ENCODE data around the gene CISH.
A peak's percentile ranks its signal among the peaks of the same experiment; 100 is the strongest.

Gene CISH

DNA sequence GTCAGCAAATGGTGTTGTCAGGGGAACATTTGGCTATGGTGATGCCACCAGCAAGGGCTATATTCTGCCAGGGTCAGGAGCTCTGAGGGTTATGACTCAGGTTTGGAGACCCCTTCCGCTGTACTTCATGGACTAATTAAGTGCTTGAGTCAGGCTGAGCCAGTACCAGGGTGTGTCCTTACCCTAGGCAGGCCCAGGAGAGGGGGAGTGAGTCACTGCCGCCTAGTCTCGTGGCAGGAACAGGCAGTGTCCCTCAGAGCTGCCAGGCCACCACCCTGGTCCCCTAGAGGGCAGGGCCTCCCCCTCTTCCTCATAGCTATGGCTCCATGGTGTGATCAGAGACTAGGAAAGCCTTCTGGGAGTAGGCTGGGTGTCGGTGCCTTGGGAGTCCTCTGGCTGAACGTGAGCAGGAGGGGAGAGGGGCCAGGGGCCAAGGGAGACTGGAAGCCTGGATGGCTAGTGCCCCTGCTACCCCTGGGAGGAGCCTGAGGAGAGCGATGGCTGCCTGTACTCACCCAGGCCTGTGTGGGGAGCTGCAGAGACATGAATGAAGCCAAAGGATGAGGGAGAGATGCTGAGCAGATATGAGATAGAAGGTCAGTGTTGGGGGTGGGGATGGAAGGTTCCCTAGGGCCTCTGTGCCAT lies 16.0 kb upstream of the CISH start:
- Histone ChIP-seq H3K4me3 (ENCODE audit: severe bottlenecking) (no peak overlapping the region), H3K36me3 (ENCODE audit: low read depth) (peaks cover 16% of the 10 kb centered on the region; the same call in 1 of the 2 replicates), H3K4me1 (ENCODE audit: insufficient read depth, poor library complexity, severe bottlenecking) (peaks cover 51% of the 10 kb centered on the region), H3K27me3 (ENCODE audit: insufficient read depth, poor library complexity, severe bottlenecking) (no peaks in the 10 kb centered on the region), H3K27ac (ENCODE audit: poor library complexity, severe bottlenecking) (peak overlapping the region; percentile 70), H3K9me3 (ENCODE audit: severe bottlenecking) (no peaks in the 10 kb centered on the region)
- DNase-seq (ENCODE audit: low spot score): peak; percentile 85
- TF ChIP-seq, protein P1, sequence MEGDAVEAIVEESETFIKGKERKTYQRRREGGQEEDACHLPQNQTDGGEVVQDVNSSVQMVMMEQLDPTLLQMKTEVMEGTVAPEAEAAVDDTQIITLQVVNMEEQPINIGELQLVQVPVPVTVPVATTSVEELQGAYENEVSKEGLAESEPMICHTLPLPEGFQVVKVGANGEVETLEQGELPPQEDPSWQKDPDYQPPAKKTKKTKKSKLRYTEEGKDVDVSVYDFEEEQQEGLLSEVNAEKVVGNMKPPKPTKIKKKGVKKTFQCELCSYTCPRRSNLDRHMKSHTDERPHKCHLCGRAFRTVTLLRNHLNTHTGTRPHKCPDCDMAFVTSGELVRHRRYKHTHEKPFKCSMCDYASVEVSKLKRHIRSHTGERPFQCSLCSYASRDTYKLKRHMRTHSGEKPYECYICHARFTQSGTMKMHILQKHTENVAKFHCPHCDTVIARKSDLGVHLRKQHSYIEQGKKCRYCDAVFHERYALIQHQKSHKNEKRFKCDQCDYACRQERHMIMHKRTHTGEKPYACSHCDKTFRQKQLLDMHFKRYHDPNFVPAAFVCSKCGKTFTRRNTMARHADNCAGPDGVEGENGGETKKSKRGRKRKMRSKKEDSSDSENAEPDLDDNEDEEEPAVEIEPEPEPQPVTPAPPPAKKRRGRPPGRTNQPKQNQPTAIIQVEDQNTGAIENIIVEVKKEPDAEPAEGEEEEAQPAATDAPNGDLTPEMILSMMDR (IDR thresholded peaks at IDR 0.05; ENCODE audit: poor library complexity, severe bottlenecking): peak; percentile 32
- ATAC-seq (ENCODE audit: low read depth): peak; percentile 79

DNA sequence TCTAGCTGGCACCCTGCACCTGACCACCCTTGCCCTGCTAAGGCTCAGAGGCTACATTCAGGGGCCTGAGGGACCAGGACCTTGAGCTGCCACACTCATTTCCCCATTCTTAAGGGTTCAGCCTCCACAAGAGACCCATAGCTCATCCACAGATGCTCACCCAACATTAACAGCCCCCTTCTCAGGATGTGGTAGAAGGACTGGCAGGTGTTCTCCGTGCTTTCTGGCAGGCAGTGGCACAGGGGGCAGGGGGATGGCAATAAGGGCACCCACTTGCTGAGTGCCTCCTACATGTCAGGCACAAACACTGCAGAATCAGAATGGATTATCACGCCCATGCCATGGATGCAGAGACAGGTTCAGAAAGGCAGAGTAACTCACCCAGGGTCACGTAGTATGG lies 14.8 kb upstream of the CISH start:
- DNase-seq (ENCODE audit: low spot score): no peak
- H3K36me3 ChIP-seq (ENCODE audit: low read depth): peaks cover 20% of the 10 kb centered on the region; the same call in 1 of the 2 replicates
- TF ChIP-seq, protein P1 (IDR thresholded peaks at IDR 0.05; ENCODE audit: poor library complexity, severe bottlenecking): no peak
- no peak overlapping the region for H3K4me3 ChIP-seq (ENCODE audit: severe bottlenecking)
- H3K27ac ChIP-seq (ENCODE audit: poor library complexity, severe bottlenecking): peak overlapping the region; percentile 70
- H3K4me1 ChIP-seq (ENCODE audit: insufficient read depth, poor library complexity, severe bottlenecking): peaks cover 51% of the 10 kb centered on the region
- H3K27me3 ChIP-seq (ENCODE audit: insufficient read depth, poor library complexity, severe bottlenecking): no peaks in the 10 kb centered on the region
- ATAC-seq (ENCODE audit: low read depth): no peak
- no peaks in the 10 kb centered on the region for H3K9me3 ChIP-seq (ENCODE audit: severe bottlenecking)

GRCh38 chr3:50625231-50626182 lies 13.9 kb upstream of the CISH start:
- H3K4me1 ChIP-seq (ENCODE audit: insufficient read depth, poor library complexity, severe bottlenecking): peaks cover 45% of the 10 kb centered on the region
- H3K9me3 ChIP-seq (ENCODE audit: severe bottlenecking): no peaks in the 10 kb centered on the region
- DNase-seq (ENCODE audit: low spot score) (no peak), ATAC-seq (ENCODE audit: low read depth) (no peak)
- H3K4me3 ChIP-seq (ENCODE audit: severe bottlenecking): no peak overlapping the region
- H3K27me3 ChIP-seq (ENCODE audit: insufficient read depth, poor library complexity, severe bottlenecking): no peaks in the 10 kb centered on the region
- TF ChIP-seq, protein P1 (IDR thresholded peaks at IDR 0.05; ENCODE audit: poor library complexity, severe bottlenecking): no peak
- peak overlapping the region; percentile 70 for H3K27ac ChIP-seq (ENCODE audit: poor library complexity, severe bottlenecking)
- peaks cover 22% of the 10 kb centered on the region; the same call in 1 of the 2 replicates for H3K36me3 ChIP-seq (ENCODE audit: low read depth)

- H3K4me3 ChIP-seq (ENCODE audit: severe bottlenecking): no peak overlapping the region
- H3K4me1 ChIP-seq (ENCODE audit: insufficient read depth, poor library complexity, severe bottlenecking): peaks cover 36% of the 10 kb centered on the region
- TF ChIP-seq, protein P1 (IDR thresholded peaks at IDR 0.05; ENCODE audit: poor library complexity, severe bottlenecking): no peak
- no peak for DNase-seq (ENCODE audit: low spot score)
- peaks cover 25% of the 10 kb centered on the region for H3K36me3 ChIP-seq (ENCODE audit: low read depth)
- ATAC-seq (ENCODE audit: low read depth): peak; percentile 89
- peak overlapping the region; percentile 70 for H3K27ac ChIP-seq (ENCODE audit: poor library complexity, severe bottlenecking)
- H3K27me3 ChIP-seq (ENCODE audit: insufficient read depth, poor library complexity, severe bottlenecking): no peaks in the 10 kb centered on the region
- H3K9me3 ChIP-seq (ENCODE audit: severe bottlenecking): no peaks in the 10 kb centered on the region
Measured at GRCh38 chr3:50624634-50625033, 13.1 kb upstream of the CISH start.

Data from RWPE2 (cell line).